GM18907 (cell line): Measurements from ENCODE around the gene RLN3.

ENCODE experiments used
- ATAC-seq: cut with Tn5 transposase; IDR thresholded peaks from one replicate; pipeline ENCODE4 v1.9.1; 2021; ENCODE audit warnings: mild to moderate bottlenecking, moderate library complexity; ENCODE audit not compliant: unreplicated experiment

The RLN3 gene

GRCh38 chr19:14073261-14073924, 45.4 kb downstream of the RLN3 start:
- peak; percentile 51 for ATAC-seq

- ATAC-seq: no peak
Measured at GRCh38 chr19:14073925-14074838, 46.2 kb downstream of the RLN3 start.

- ATAC-seq: no peak
Measured at GRCh38 chr19:14078411-14078810, 50.5 kb downstream of the RLN3 start.
